ENCODE data around the gene CKLF. TPM values are rescaled to one million over a fixed set of nuclear protein-coding genes. Genes with fewer than 3 reads are reported as not detected.

The CKLF gene
- total RNA-seq, 1 experiment from 2014 or later = 21.0 TPM

- H3K4me1 Mint-ChIP-seq = peaks cover 26% of the 10 kb centered on the region
- no peaks in the 10 kb centered on the region for H3K9me3 Mint-ChIP-seq
- POLR2A ChIA-PET = interaction anchor here (0.7 kb wide), 1 partner anchor 169 kb away, joined by 5 read pairs; no protein-coding TSS in a partner anchor
- H3K4me3 Mint-ChIP-seq = no peak overlapping the region
- CTCF ChIA-PET = interaction anchor here (1.2 kb wide), 1 partner anchor 32 kb away, joined by 3 read pairs; no protein-coding TSS in a partner anchor
- DNase-seq (ENCODE audit: low spot score) (no peak), ATAC-seq (no peak)
- peaks cover 49% of the 10 kb centered on the region for H3K27me3 Mint-ChIP-seq (ENCODE audit: low read depth)
- H3K27ac Mint-ChIP-seq = no peak overlapping the region
- TF ChIP-seq GABPB1 (CRISPR knock-in tag; IDR thresholded peaks at IDR 0.05) = no peak
- no peak for TF ChIP-seq ATF1 (CRISPR knock-in tag; IDR thresholded peaks at IDR 0.05)
- TF ChIP-seq CTCF (IDR thresholded peaks at IDR 0.05) = no peak
- TF ChIP-seq, protein P1, sequence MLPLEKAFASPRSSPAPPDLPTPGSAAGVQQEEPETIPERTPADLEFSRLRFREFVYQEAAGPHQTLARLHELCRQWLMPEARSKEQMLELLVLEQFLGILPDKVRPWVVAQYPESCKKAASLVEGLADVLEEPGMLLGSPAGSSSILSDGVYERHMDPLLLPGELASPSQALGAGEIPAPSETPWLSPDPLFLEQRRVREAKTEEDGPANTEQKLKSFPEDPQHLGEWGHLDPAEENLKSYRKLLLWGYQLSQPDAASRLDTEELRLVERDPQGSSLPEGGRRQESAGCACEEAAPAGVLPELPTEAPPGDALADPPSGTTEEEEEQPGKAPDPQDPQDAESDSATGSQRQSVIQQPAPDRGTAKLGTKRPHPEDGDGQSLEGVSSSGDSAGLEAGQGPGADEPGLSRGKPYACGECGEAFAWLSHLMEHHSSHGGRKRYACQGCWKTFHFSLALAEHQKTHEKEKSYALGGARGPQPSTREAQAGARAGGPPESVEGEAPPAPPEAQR (CRISPR knock-in tag; IDR thresholded peaks at IDR 0.05) = no peak
- TF ChIP-seq, protein P2, sequence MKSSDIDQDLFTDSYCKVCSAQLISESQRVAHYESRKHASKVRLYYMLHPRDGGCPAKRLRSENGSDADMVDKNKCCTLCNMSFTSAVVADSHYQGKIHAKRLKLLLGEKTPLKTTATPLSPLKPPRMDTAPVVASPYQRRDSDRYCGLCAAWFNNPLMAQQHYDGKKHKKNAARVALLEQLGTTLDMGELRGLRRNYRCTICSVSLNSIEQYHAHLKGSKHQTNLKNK (CRISPR knock-in tag; IDR thresholded peaks at IDR 0.05) = no peak
- TF ChIP-seq, protein P3, sequence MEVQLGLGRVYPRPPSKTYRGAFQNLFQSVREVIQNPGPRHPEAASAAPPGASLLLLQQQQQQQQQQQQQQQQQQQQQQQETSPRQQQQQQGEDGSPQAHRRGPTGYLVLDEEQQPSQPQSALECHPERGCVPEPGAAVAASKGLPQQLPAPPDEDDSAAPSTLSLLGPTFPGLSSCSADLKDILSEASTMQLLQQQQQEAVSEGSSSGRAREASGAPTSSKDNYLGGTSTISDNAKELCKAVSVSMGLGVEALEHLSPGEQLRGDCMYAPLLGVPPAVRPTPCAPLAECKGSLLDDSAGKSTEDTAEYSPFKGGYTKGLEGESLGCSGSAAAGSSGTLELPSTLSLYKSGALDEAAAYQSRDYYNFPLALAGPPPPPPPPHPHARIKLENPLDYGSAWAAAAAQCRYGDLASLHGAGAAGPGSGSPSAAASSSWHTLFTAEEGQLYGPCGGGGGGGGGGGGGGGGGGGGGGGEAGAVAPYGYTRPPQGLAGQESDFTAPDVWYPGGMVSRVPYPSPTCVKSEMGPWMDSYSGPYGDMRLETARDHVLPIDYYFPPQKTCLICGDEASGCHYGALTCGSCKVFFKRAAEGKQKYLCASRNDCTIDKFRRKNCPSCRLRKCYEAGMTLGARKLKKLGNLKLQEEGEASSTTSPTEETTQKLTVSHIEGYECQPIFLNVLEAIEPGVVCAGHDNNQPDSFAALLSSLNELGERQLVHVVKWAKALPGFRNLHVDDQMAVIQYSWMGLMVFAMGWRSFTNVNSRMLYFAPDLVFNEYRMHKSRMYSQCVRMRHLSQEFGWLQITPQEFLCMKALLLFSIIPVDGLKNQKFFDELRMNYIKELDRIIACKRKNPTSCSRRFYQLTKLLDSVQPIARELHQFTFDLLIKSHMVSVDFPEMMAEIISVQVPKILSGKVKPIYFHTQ (CRISPR knock-in tag; IDR thresholded peaks at IDR 0.05) = no peak
- TF ChIP-seq PREB (CRISPR knock-in tag; IDR thresholded peaks at IDR 0.05; ENCODE audit: borderline replicate concordance) = no peak
- TF ChIP-seq, protein P4, sequence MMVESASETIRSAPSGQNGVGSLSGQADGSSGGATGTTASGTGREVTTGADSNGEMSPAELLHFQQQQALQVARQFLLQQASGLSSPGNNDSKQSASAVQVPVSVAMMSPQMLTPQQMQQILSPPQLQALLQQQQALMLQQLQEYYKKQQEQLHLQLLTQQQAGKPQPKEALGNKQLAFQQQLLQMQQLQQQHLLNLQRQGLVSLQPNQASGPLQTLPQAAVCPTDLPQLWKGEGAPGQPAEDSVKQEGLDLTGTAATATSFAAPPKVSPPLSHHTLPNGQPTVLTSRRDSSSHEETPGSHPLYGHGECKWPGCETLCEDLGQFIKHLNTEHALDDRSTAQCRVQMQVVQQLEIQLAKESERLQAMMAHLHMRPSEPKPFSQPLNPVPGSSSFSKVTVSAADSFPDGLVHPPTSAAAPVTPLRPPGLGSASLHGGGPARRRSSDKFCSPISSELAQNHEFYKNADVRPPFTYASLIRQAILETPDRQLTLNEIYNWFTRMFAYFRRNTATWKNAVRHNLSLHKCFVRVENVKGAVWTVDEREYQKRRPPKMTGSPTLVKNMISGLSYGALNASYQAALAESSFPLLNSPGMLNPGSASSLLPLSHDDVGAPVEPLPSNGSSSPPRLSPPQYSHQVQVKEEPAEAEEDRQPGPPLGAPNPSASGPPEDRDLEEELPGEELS (CRISPR knock-in tag; IDR thresholded peaks at IDR 0.05) = no peak
- TF ChIP-seq MYBL2 (CRISPR knock-in tag; IDR thresholded peaks at IDR 0.05) = no peak
- no peak for TF ChIP-seq HMGA2 (CRISPR knock-in tag; IDR thresholded peaks at IDR 0.05)
- no peak for TF ChIP-seq NFYB (CRISPR knock-in tag; conservative IDR thresholded peaks at IDR 0.05; ENCODE audit: low read depth)
- TF ChIP-seq, protein P5, sequence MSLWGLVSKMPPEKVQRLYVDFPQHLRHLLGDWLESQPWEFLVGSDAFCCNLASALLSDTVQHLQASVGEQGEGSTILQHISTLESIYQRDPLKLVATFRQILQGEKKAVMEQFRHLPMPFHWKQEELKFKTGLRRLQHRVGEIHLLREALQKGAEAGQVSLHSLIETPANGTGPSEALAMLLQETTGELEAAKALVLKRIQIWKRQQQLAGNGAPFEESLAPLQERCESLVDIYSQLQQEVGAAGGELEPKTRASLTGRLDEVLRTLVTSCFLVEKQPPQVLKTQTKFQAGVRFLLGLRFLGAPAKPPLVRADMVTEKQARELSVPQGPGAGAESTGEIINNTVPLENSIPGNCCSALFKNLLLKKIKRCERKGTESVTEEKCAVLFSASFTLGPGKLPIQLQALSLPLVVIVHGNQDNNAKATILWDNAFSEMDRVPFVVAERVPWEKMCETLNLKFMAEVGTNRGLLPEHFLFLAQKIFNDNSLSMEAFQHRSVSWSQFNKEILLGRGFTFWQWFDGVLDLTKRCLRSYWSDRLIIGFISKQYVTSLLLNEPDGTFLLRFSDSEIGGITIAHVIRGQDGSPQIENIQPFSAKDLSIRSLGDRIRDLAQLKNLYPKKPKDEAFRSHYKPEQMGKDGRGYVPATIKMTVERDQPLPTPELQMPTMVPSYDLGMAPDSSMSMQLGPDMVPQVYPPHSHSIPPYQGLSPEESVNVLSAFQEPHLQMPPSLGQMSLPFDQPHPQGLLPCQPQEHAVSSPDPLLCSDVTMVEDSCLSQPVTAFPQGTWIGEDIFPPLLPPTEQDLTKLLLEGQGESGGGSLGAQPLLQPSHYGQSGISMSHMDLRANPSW (CRISPR knock-in tag; conservative IDR thresholded peaks at IDR 0.05; ENCODE audit: low read depth) = no peak
- TF ChIP-seq TCF7 (CRISPR knock-in tag; IDR thresholded peaks at IDR 0.05; ENCODE audit: low read depth) = no peak
- TF ChIP-seq ATF6 (CRISPR knock-in tag; IDR thresholded peaks at IDR 0.05) = no peak
- TF ChIP-seq ZNF281 (CRISPR knock-in tag; IDR thresholded peaks at IDR 0.05) = no peak
- no peak for TF ChIP-seq PRRX2 (CRISPR knock-in tag; IDR thresholded peaks at IDR 0.05)
- no peaks in the 10 kb centered on the region for H3K36me3 Mint-ChIP-seq
These were observed 23.9 kb downstream of the CKLF start for GRCh38 chr16:66576296-66576695.

Measured in WTC11 (cell line).